Measurements from ENCODE around the gene KIFC3.
"Not testable (repeated sequence)": the region's sequence is repeated elsewhere in the genome, so short reads cannot be mapped to it uniquely, and the experiment has no call there.

Gene KIFC3

DNA sequence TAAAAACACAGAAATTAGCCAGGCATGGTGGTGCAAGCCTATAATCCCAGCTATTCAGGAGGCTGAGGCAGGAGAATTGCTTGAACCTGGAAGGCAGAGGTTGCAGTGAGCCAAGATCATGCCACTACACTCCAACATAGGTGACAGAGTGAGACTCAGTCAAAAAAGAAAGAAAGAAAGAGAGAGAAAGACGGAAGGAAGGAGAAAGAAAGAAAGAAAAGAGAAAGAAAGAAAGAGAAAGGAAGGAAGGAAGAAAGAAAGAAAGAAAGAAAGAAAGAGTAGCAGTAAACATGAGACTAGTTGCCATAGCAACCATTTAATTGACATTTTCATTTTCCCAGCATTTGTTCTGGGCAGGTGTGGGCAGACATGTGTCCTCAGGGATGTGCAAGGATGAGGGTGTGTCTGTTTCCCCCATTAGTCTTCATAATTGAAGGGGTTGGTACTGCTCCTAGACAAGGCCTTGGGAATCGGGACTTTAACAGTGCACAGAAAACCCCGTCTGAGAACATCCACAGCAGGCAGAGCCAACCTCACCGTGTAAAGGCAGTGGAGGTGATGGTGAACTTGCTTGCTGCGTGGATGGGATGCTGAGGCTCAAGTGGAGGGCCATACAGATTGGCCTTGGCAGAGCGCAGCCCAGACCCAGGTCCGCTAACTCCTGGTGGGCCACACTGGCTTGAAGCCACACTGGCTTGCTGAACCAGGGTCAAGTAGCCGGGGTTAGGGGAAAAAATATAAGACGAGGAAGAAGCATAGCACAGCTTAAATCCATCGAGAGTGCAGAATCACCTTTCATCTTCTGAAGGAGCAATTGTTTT lies 35.2 kb upstream of the KIFC3 start:
- Histone ChIP-seq H2BK5ac (ENCODE audit: low read length) (no peak overlapping the region), H3K4me3 (ENCODE audit: low read length) (no peak overlapping the region), H3K9ac (ENCODE audit: low read length) (no peak overlapping the region), H3K4me2 (ENCODE audit: low read length) (no peak overlapping the region), H2BK120ac (ENCODE audit: low read depth, low read length) (no peak overlapping the region), H3K27me3 (ENCODE audit: insufficient read depth, low read length, poor library complexity) (no peaks in the 10 kb centered on the region), H3K79me2 (ENCODE audit: control insufficient read depth, insufficient read depth, low read length) (no peaks in the 10 kb centered on the region), H3K4me1 (ENCODE audit: control insufficient read depth, low read depth, low read length) (peaks cover 2% of the 10 kb centered on the region), H3K36me3 (ENCODE audit: control insufficient read depth, insufficient read depth, low read length) (no peaks in the 10 kb centered on the region), H4K8ac (ENCODE audit: low read depth, low read length) (no peak overlapping the region), H2BK15ac (replicated peaks; ENCODE audit: low read depth) (no peak overlapping the region), H3K56ac (ENCODE audit: low read length) (no peak overlapping the region), H3K79me1 (ENCODE audit: low read length) (no peaks in the 10 kb centered on the region), H2AK5ac (ENCODE audit: low read length) (no peak overlapping the region), H3K23ac (ENCODE audit: low read length) (no peak overlapping the region), H3K27ac (ENCODE audit: low read depth, low read length) (no peak overlapping the region), H4K5ac (ENCODE audit: low read length) (no peak overlapping the region), H3K18ac (ENCODE audit: low read length) (no peak overlapping the region), H3K4ac (ENCODE audit: low read depth, low read length) (no peak overlapping the region)
- WGBS (ENCODE audit: extremely low coverage, insufficient coverage, low lambda C conversion rate), result no CpG with 5 or more reads among the region's 10 CpGs
- DNase-seq, result no peak

DNA sequence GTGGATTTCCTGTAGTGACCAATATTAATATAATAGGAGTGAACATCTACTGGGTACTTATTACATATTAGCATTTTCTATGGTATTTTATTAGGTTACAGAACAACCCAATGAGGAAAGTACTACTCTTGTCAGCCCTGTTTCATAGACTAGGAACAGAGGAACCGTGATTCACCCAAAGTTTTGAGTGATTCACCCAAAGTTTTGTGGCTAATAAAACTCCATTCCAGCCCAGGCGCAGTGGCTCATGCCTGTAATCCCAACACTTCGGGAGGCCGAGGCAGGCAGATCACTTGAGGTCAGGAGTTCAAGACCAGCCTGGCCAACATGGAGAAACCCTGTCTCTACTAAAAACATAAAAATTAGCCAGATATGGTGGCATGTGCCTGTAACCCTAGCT lies 33.1 kb upstream of the KIFC3 start:
- no CpG with 5 or more reads among the region's 4 CpGs for WGBS (ENCODE audit: extremely low coverage, insufficient coverage, low lambda C conversion rate)
- H3K4me3 ChIP-seq (ENCODE audit: low read length); DNase-seq; H2AK5ac ChIP-seq (ENCODE audit: low read length); H2BK120ac ChIP-seq (ENCODE audit: low read depth, low read length); H4K8ac ChIP-seq (ENCODE audit: low read depth, low read length); H4K5ac ChIP-seq (ENCODE audit: low read length); H3K18ac ChIP-seq (ENCODE audit: low read length); H3K23ac ChIP-seq (ENCODE audit: low read length); H2BK15ac ChIP-seq (replicated peaks; ENCODE audit: low read depth); H3K79me2 ChIP-seq (ENCODE audit: control insufficient read depth, insufficient read depth, low read length); H3K79me1 ChIP-seq (ENCODE audit: low read length); H3K56ac ChIP-seq (ENCODE audit: low read length); H3K27ac ChIP-seq (ENCODE audit: low read depth, low read length); H3K36me3 ChIP-seq (ENCODE audit: control insufficient read depth, insufficient read depth, low read length); H3K4me2 ChIP-seq (ENCODE audit: low read length); H2BK5ac ChIP-seq (ENCODE audit: low read length); H3K4me1 ChIP-seq (ENCODE audit: control insufficient read depth, low read depth, low read length); H3K9ac ChIP-seq (ENCODE audit: low read length); H3K4ac ChIP-seq (ENCODE audit: low read depth, low read length); H3K27me3 ChIP-seq (ENCODE audit: insufficient read depth, low read length, poor library complexity): not testable (repeated sequence)

DNA sequence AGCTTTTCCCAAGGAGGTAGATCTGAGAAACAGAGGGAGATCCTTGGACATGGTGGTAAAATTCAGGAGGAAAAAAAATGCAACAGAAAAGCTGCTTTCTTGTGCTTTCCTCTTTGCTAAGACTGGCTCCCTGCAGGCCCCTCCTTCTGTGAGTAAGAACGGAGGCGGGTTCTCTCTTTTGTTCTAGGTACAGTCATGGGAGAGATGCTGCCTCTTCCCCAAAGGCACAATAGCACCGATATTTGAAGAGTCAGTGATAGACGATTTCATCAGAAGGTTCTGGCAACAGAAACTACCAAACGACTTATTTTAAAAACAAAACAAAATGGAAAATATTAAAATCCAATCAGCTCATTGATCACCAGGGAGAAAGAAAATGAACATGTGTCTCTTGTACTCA lies 32.6 kb upstream of the KIFC3 start:
- H3K18ac ChIP-seq (ENCODE audit: low read length), result no peak overlapping the region
- peak overlapping the region; percentile 34 for H3K9ac ChIP-seq (ENCODE audit: low read length)
- H3K4me1 ChIP-seq (ENCODE audit: control insufficient read depth, low read depth, low read length), result peaks cover 5% of the 10 kb centered on the region
- H2BK5ac ChIP-seq (ENCODE audit: low read length), result no peak overlapping the region
- no peak overlapping the region for H4K5ac ChIP-seq (ENCODE audit: low read length)
- no peaks in the 10 kb centered on the region for H3K36me3 ChIP-seq (ENCODE audit: control insufficient read depth, insufficient read depth, low read length)
- no peak overlapping the region for H3K27ac ChIP-seq (ENCODE audit: low read depth, low read length)
- H3K56ac ChIP-seq (ENCODE audit: low read length), result peak overlapping the region; percentile 51
- no peaks in the 10 kb centered on the region for H3K79me2 ChIP-seq (ENCODE audit: control insufficient read depth, insufficient read depth, low read length)
- no peaks in the 10 kb centered on the region for H3K27me3 ChIP-seq (ENCODE audit: insufficient read depth, low read length, poor library complexity)
- no peak overlapping the region for H3K4me3 ChIP-seq (ENCODE audit: low read length)
- no CpG with 5 or more reads among the region's 5 CpGs for WGBS (ENCODE audit: extremely low coverage, insufficient coverage, low lambda C conversion rate)
- H3K79me1 ChIP-seq (ENCODE audit: low read length), result no peaks in the 10 kb centered on the region
- no peak overlapping the region for H3K4me2 ChIP-seq (ENCODE audit: low read length)
- H2BK15ac ChIP-seq (replicated peaks; ENCODE audit: low read depth), result no peak overlapping the region
- no peak overlapping the region for H2AK5ac ChIP-seq (ENCODE audit: low read length)
- no peak overlapping the region for H2BK120ac ChIP-seq (ENCODE audit: low read depth, low read length)
- H4K8ac ChIP-seq (ENCODE audit: low read depth, low read length), result no peak overlapping the region
- no peak for DNase-seq
- no peak overlapping the region for H3K23ac ChIP-seq (ENCODE audit: low read length)
- no peak overlapping the region for H3K4ac ChIP-seq (ENCODE audit: low read depth, low read length)

DNA sequence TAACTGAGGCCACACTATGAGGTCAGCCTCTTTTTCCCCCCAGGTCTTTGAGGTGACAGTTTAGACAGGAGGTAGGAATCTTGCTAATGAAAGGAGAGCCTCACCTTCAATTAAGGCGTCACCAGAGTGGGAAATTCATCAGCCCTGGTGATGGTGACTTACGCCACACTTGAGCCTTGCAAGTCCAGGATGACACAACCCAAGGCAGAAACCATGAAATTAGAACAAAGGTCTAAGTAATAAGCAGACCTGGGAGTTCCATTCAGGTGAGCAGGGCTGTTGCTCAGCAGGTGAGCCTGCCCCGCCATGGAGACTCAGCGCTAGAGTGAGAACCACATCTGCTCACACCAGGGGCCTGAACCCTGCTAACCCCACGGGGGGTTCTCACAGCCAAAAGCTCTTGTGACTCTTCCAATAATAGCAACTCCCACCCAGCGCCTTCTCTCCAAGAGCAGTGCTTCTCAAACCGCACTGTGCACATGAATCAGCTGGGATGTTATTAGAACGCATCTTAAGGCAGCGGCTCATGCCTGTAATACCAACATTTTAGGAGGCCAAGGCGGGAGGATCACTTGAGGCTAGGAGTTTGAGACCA lies 28.7 kb upstream of the KIFC3 start:
- Histone ChIP-seq H4K5ac (ENCODE audit: low read length) (no peak overlapping the region), H3K27me3 (ENCODE audit: insufficient read depth, low read length, poor library complexity) (no peaks in the 10 kb centered on the region), H3K79me2 (ENCODE audit: control insufficient read depth, insufficient read depth, low read length) (no peaks in the 10 kb centered on the region), H3K27ac (ENCODE audit: low read depth, low read length) (no peak overlapping the region), H3K18ac (ENCODE audit: low read length) (peak overlapping the region; percentile 16), H2BK15ac (replicated peaks; ENCODE audit: low read depth) (no peak overlapping the region), H2AK5ac (ENCODE audit: low read length) (no peak overlapping the region), H3K4me3 (ENCODE audit: low read length) (no peak overlapping the region), H3K36me3 (ENCODE audit: control insufficient read depth, insufficient read depth, low read length) (no peaks in the 10 kb centered on the region), H3K4ac (ENCODE audit: low read depth, low read length) (no peak overlapping the region), H2BK120ac (ENCODE audit: low read depth, low read length) (no peak overlapping the region), H3K9ac (ENCODE audit: low read length) (no peak overlapping the region), H4K8ac (ENCODE audit: low read depth, low read length) (no peak overlapping the region), H3K56ac (ENCODE audit: low read length) (no peak overlapping the region), H2BK5ac (ENCODE audit: low read length) (no peak overlapping the region), H3K23ac (ENCODE audit: low read length) (no peak overlapping the region), H3K79me1 (ENCODE audit: low read length) (no peaks in the 10 kb centered on the region), H3K4me2 (ENCODE audit: low read length) (no peak overlapping the region), H3K4me1 (ENCODE audit: control insufficient read depth, low read depth, low read length) (peaks cover 5% of the 10 kb centered on the region)
- DNase-seq, result peak; percentile 42
- no CpG with 5 or more reads among the region's 10 CpGs for WGBS (ENCODE audit: extremely low coverage, insufficient coverage, low lambda C conversion rate)

DNA sequence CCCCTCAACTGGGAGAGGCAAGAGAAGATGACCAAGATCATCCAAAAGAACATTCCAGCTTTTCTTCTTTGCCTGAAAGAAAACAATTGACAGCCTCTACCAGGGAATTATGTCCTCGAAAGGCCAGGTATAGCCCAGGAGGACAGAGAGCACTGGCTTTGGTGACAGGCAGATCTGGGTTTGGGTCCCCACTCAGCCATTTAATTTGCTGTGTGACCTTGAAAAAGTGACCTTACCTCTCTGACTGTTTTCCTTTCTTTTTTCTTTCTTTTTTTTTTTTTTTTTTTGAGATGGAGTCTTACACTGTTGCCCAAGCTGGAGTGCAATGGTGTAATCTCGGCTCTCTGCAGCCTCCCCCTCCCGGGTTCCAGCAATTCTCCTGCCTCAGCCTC lies 27.7 kb upstream of the KIFC3 start:
- WGBS (ENCODE audit: extremely low coverage, insufficient coverage, low lambda C conversion rate), result no CpG with 5 or more reads among the region's 3 CpGs
- no peak overlapping the region for H3K4ac ChIP-seq (ENCODE audit: low read depth, low read length)
- no peaks in the 10 kb centered on the region for H3K79me2 ChIP-seq (ENCODE audit: control insufficient read depth, insufficient read depth, low read length)

More for the DNA sequence above, 27.7 kb upstream of the KIFC3 start:
- no peak for DNase-seq
- Histone ChIP-seq H3K36me3 (ENCODE audit: control insufficient read depth, insufficient read depth, low read length) (no peaks in the 10 kb centered on the region), H4K8ac (ENCODE audit: low read depth, low read length) (no peak overlapping the region), H3K56ac (ENCODE audit: low read length) (no peak overlapping the region), H3K27ac (ENCODE audit: low read depth, low read length) (no peak overlapping the region), H2BK15ac (replicated peaks; ENCODE audit: low read depth) (no peak overlapping the region), H3K4me2 (ENCODE audit: low read length) (no peak overlapping the region), H2BK5ac (ENCODE audit: low read length) (no peak overlapping the region), H3K27me3 (ENCODE audit: insufficient read depth, low read length, poor library complexity) (no peaks in the 10 kb centered on the region), H3K4me1 (ENCODE audit: control insufficient read depth, low read depth, low read length) (peaks cover 5% of the 10 kb centered on the region), H3K23ac (ENCODE audit: low read length) (no peak overlapping the region), H3K9ac (ENCODE audit: low read length) (no peak overlapping the region), H4K5ac (ENCODE audit: low read length) (no peak overlapping the region), H3K4me3 (ENCODE audit: low read length) (no peak overlapping the region), H3K18ac (ENCODE audit: low read length) (no peak overlapping the region), H2AK5ac (ENCODE audit: low read length) (no peak overlapping the region), H3K79me1 (ENCODE audit: low read length) (no peaks in the 10 kb centered on the region), H2BK120ac (ENCODE audit: low read depth, low read length) (no peak overlapping the region)
